ENCODE data around the gene PPIL4. TPM values are rescaled to one million over a fixed set of nuclear protein-coding genes. Genes with fewer than 3 reads are reported as not detected.

PPIL4 gene
- total RNA-seq, 1 experiment from 2014 or later: 22.6 TPM

- Mint-ChIP-seq H3K9me3 (ENCODE audit: low read depth, unreplicated experiment) (no peaks in the 10 kb centered on the region), H3K4me3 (ENCODE audit: low read depth, unreplicated experiment) (no peak overlapping the region), H3K27ac (ENCODE audit: unreplicated experiment) (no peak overlapping the region), H3K27me3 (ENCODE audit: unreplicated experiment) (no peaks in the 10 kb centered on the region), H3K36me3 (ENCODE audit: insufficient read depth, unreplicated experiment) (peaks cover 6% of the 10 kb centered on the region), H3K4me1 (ENCODE audit: low read depth, unreplicated experiment) (no peaks in the 10 kb centered on the region)
- TF ChIP-seq, protein P1, sequence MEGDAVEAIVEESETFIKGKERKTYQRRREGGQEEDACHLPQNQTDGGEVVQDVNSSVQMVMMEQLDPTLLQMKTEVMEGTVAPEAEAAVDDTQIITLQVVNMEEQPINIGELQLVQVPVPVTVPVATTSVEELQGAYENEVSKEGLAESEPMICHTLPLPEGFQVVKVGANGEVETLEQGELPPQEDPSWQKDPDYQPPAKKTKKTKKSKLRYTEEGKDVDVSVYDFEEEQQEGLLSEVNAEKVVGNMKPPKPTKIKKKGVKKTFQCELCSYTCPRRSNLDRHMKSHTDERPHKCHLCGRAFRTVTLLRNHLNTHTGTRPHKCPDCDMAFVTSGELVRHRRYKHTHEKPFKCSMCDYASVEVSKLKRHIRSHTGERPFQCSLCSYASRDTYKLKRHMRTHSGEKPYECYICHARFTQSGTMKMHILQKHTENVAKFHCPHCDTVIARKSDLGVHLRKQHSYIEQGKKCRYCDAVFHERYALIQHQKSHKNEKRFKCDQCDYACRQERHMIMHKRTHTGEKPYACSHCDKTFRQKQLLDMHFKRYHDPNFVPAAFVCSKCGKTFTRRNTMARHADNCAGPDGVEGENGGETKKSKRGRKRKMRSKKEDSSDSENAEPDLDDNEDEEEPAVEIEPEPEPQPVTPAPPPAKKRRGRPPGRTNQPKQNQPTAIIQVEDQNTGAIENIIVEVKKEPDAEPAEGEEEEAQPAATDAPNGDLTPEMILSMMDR (IDR thresholded peaks at IDR 0.05; ENCODE audit: unreplicated experiment): no peak
- CTCF ChIA-PET: no interaction called here
- BruUV-seq (replicated peaks): no TSS peak
- no peak for DNase-seq
- intact Hi-C loops (cut with micrococcal nuclease; ENCODE audit: unreplicated experiment): no loop called here
Observed at GRCh38 chr6:149508485-149508884, 37.4 kb downstream of the PPIL4 start.

DNA sequence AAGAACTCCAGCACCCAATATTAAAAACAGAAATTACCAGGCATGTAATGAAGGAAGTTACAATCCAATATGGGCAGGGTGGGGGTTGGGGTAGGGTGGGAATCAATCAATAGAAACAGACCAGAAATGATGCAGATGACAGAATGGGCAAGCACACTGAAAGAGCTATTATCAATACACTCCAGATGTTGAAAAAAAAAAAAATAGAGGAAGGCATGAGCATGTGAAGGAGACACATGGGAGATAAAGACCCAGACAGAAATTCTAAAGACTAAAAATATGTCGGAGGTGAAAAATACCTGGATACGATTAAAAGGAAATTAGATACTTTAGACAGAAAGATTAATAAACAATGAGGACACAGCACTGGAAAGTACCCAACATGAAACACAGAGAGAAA lies 42.0 kb downstream of the PPIL4 start:
- CTCF ChIA-PET: no interaction called here
- H3K27me3 Mint-ChIP-seq (ENCODE audit: unreplicated experiment): no peaks in the 10 kb centered on the region
- H3K9me3 Mint-ChIP-seq (ENCODE audit: low read depth, unreplicated experiment): no peaks in the 10 kb centered on the region
- intact Hi-C loops (cut with micrococcal nuclease; ENCODE audit: unreplicated experiment): no loop called here
- TF ChIP-seq, protein P1 (IDR thresholded peaks at IDR 0.05; ENCODE audit: unreplicated experiment): no peak
- no peaks in the 10 kb centered on the region for H3K36me3 Mint-ChIP-seq (ENCODE audit: insufficient read depth, unreplicated experiment)
- BruUV-seq (replicated peaks): no TSS peak
- no peak for DNase-seq
- no peak overlapping the region for H3K4me3 Mint-ChIP-seq (ENCODE audit: low read depth, unreplicated experiment)
- no peaks in the 10 kb centered on the region for H3K4me1 Mint-ChIP-seq (ENCODE audit: low read depth, unreplicated experiment)
- H3K27ac Mint-ChIP-seq (ENCODE audit: unreplicated experiment): no peak overlapping the region

GRCh38 chr6:149503276-149503675 lies 42.6 kb downstream of the PPIL4 start:
- no peak for DNase-seq
- CTCF ChIA-PET: no interaction called here
- Mint-ChIP-seq H3K4me1 (ENCODE audit: low read depth, unreplicated experiment) (no peaks in the 10 kb centered on the region), H3K4me3 (ENCODE audit: low read depth, unreplicated experiment) (no peak overlapping the region), H3K27me3 (ENCODE audit: unreplicated experiment) (no peaks in the 10 kb centered on the region), H3K27ac (ENCODE audit: unreplicated experiment) (no peak overlapping the region), H3K36me3 (ENCODE audit: insufficient read depth, unreplicated experiment) (no peaks in the 10 kb centered on the region), H3K9me3 (ENCODE audit: low read depth, unreplicated experiment) (no peaks in the 10 kb centered on the region)
- intact Hi-C loops (cut with micrococcal nuclease; ENCODE audit: unreplicated experiment): no loop called here
- TF ChIP-seq, protein P1 (IDR thresholded peaks at IDR 0.05; ENCODE audit: unreplicated experiment): no peak
- no TSS peak for BruUV-seq (replicated peaks)

DNA sequence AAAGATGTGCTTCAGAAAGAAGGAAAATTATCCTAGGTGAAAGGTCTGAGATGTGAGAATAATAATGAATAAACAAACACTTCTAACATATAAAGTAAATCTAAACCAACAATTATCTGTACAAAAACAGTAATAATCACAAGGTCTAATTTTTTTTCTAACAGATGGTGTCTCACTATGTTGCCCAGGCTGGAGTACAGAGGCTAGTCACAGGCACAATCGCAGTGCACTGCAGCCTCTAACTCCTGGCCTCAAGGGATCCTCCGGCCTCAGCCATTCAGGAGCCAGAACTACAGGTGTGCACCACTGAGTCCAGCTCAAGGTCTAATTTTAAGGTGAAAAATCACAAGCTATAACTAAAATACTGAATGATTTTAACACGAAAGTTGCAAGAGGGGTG lies 44.1 kb downstream of the PPIL4 start:
- no peaks in the 10 kb centered on the region for H3K4me1 Mint-ChIP-seq (ENCODE audit: low read depth, unreplicated experiment)
- H3K9me3 Mint-ChIP-seq (ENCODE audit: low read depth, unreplicated experiment): no peaks in the 10 kb centered on the region
- no peak for DNase-seq
- TF ChIP-seq, protein P1 (IDR thresholded peaks at IDR 0.05; ENCODE audit: unreplicated experiment): no peak
- H3K27ac Mint-ChIP-seq (ENCODE audit: unreplicated experiment): no peak overlapping the region
- CTCF ChIA-PET: no interaction called here
- intact Hi-C loops (cut with micrococcal nuclease; ENCODE audit: unreplicated experiment): no loop called here
- H3K36me3 Mint-ChIP-seq (ENCODE audit: insufficient read depth, unreplicated experiment): no peaks in the 10 kb centered on the region
- H3K4me3 Mint-ChIP-seq (ENCODE audit: low read depth, unreplicated experiment): no peak overlapping the region
- H3K27me3 Mint-ChIP-seq (ENCODE audit: unreplicated experiment): no peaks in the 10 kb centered on the region
- no TSS peak for BruUV-seq (replicated peaks)

GRCh38 chr6:149501201-149501600 lies 44.6 kb downstream of the PPIL4 start:
- TF ChIP-seq, protein P1 (IDR thresholded peaks at IDR 0.05; ENCODE audit: unreplicated experiment): no peak
- no peak for DNase-seq
- intact Hi-C loops (cut with micrococcal nuclease; ENCODE audit: unreplicated experiment): no loop called here
- no TSS peak for BruUV-seq (replicated peaks)
- Mint-ChIP-seq H3K27me3 (ENCODE audit: unreplicated experiment) (no peaks in the 10 kb centered on the region), H3K36me3 (ENCODE audit: insufficient read depth, unreplicated experiment) (no peaks in the 10 kb centered on the region), H3K9me3 (ENCODE audit: low read depth, unreplicated experiment) (no peaks in the 10 kb centered on the region), H3K4me1 (ENCODE audit: low read depth, unreplicated experiment) (no peaks in the 10 kb centered on the region), H3K4me3 (ENCODE audit: low read depth, unreplicated experiment) (no peak overlapping the region), H3K27ac (ENCODE audit: unreplicated experiment) (no peak overlapping the region)
- CTCF ChIA-PET: no interaction called here
